Lower leg skin (tissue), 4 donors: ENCODE measurements around the gene PPIP5K1. TPM values are rescaled to one million over a fixed set of nuclear protein-coding genes. Genes with fewer than 3 reads are reported as not detected.

Experiments
- DNase-seq, 2 donors: peaks; one replicate each; pipeline ENCODE4 v3.0.0-alpha.2; 2019; ENCODE audit warnings: low spot score in 2 of 2
- H3K4me3 ChIP-seq: fragments of 200-600 bp; sonication (generic); 2 replicates; pipeline ENCODE4 v1.5.1; 2017; ENCODE audit warnings: mild to moderate bottlenecking, low read depth; ENCODE audit not compliant: poor library complexity, severe bottlenecking
- CTCF ChIP-seq, 3 donors: fragments of 450-650 bp; IDR thresholded peaks; one replicate each; pipeline ENCODE4 v1.5.1; 2016; ENCODE audit warnings: antibody characterized with exemption in 3 of 3, mild to moderate bottlenecking in 3 of 3, moderate library complexity in 2 of 3
- POLR2A ChIP-seq, 2 donors: fragments of 450-650 bp; IDR thresholded peaks; one replicate each; pipeline ENCODE4 v1.6.1; 2016 to 2017; ENCODE audit warnings: antibody characterized with exemption in 2 of 2, mild to moderate bottlenecking in 1 of 2, moderate library complexity in 1 of 2
- WGBS, 2 donors: methylation state at CpG; one replicate each; pipeline ENCODE4 v1.1.5; 2018; 5-methylcytosine and 5-hydroxymethylcytosine counted together
- intact Hi-C: fragments of 100-400 bp; cut with DNase I; formaldehyde crosslinking; loops from one replicate; pipeline ENCODE4 v1.15.0; 2023; ENCODE audit warnings: low total_unique reads
- total RNA-seq, 4 donors: library from RNA; depleted of rRNA; stranded (reverse); fragments of >200 nt; gene quantifications; one replicate each; pipeline ENCODE4 v1.1.0, GENCODE V29; 2016

Gene PPIP5K1
- total RNA-seq, 4 donors from 2014 or later, result 15.8 to 115 (median 20.3) TPM

GRCh38 chr15:43492673-43493601, 97.1 kb downstream of the PPIP5K1 start, which contains the start of gene TP53BP1:
Gene TP53BP1 (minus strand): TSS chr15:43493156. CDS start chr15:43493043, 113 bp downstream.
- peak within 1 kb of the TSS; percentile 83 for H3K4me3 ChIP-seq
- WGBS, 2 donors, result 0 to 1% methylated on average over 44 to 48 of the region's 54 CpGs
- DNase-seq, result peak; percentile 95 to 99
- intact Hi-C loops, result no loop called here
- TF ChIP-seq POLR2A (IDR thresholded peaks at IDR 0.05) (no peak), CTCF (IDR thresholded peaks at IDR 0.05) (no peak)

- intact Hi-C loops, result no loop called here
- DNase-seq, result no peak
- no peak for TF ChIP-seq POLR2A (IDR thresholded peaks at IDR 0.05)
- 7 to 11% methylated on average over 7 of the region's 7 CpGs for WGBS, 2 donors
- H3K4me3 ChIP-seq, result peak overlapping the region; percentile 83
Measured at GRCh38 chr15:43492266-43492665, 97.7 kb downstream of the PPIP5K1 start.

GRCh38 chr15:43489191-43489590, 100.8 kb downstream of the PPIP5K1 start:
- 12 to 30% methylated on average over 1 of the region's 1 CpG for WGBS, 2 donors
- DNase-seq, result no peak
- TF ChIP-seq POLR2A (IDR thresholded peaks at IDR 0.05), result no peak
- no peak for TF ChIP-seq CTCF (IDR thresholded peaks at IDR 0.05)
- no peak overlapping the region for H3K4me3 ChIP-seq
- intact Hi-C loops, result no loop called here

GRCh38 chr15:43488790-43489189, 101.2 kb downstream of the PPIP5K1 start:
- 85 to 86% methylated on average over 3 of the region's 3 CpGs for whole genome bisulfite sequencing, 2 donors
- DNase-seq, result no peak
- TF ChIP-seq CTCF (IDR thresholded peaks at IDR 0.05) (no peak), POLR2A (IDR thresholded peaks at IDR 0.05) (no peak)
- H3K4me3 ChIP-seq, result no peak overlapping the region
- intact Hi-C loops, result no loop called here

GRCh38 chr15:43487271-43487895, 102.6 kb downstream of the PPIP5K1 start:
- intact Hi-C loops, result no loop called here
- no peak for DNase-seq
- 88 to 89% methylated on average over 6 of the region's 6 CpGs for WGBS, 2 donors
- no peak overlapping the region for H3K4me3 ChIP-seq
- TF ChIP-seq CTCF (IDR thresholded peaks at IDR 0.05) (no peak), POLR2A (IDR thresholded peaks at IDR 0.05) (no peak)

- TF ChIP-seq CTCF (IDR thresholded peaks at IDR 0.05), result no peak
- no peak for TF ChIP-seq POLR2A (IDR thresholded peaks at IDR 0.05)
- no peak for DNase-seq
- intact Hi-C loops, result no loop called here
- 97 to 99% methylated on average over 2 of the region's 2 CpGs for WGBS, 2 donors
- H3K4me3 ChIP-seq, result no peak overlapping the region
Measured at GRCh38 chr15:43484455-43484854, 105.6 kb downstream of the PPIP5K1 start.
